GM12892 (cell line): ENCODE measurements around the gene GLP2R.

Source experiments
- POLR2A ChIP-seq: IDR thresholded peaks from 2 replicates; pipeline ENCODE4 v1.6.1; 2011; ENCODE audit warnings: low read depth, low read length, control low read depth
- POLR2AphosphoS5 ChIP-seq: IDR thresholded peaks from 2 replicates; pipeline ENCODE4 v1.6.1; 2011; ENCODE audit warnings: low read depth, low read length, control low read depth

DNA sequence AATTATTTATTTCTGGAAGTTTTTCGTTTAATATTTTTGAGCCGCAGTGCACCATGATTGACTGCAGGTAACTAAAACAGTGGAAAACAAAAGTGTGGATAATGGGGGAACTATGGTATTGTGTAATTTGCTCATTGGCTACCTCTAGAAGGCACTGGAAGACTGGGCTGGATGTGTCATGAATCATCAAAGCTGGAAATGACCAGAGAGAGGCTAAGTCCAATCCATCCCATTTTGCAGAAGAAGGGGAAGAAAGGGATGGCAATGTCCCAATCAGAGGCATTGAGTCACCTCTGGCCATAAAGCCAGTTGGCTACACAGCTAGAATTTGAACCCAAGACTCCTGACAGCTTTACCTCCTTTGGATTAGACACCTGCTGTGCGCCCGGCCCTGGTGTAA, 29.3 kb downstream of the GLP2R start:
- TF ChIP-seq POLR2AphosphoS5, result no peak
- no peak for TF ChIP-seq POLR2A
